Omental fat pad (tissue), 4 donors: ENCODE results near the gene FITM2. TPM values are rescaled to one million over a fixed set of nuclear protein-coding genes. Genes with fewer than 3 reads are reported as not detected.

Source experiments
- ATAC-seq: fragments of 150-250 bp; one replicate; pipeline ENCODE4 v1.9.1; 2016; ENCODE audit warnings: mild to moderate bottlenecking, moderate library complexity; ENCODE audit not compliant: low FRiP score
- DNase-seq: peaks from one replicate; pipeline ENCODE4 v3.0.0-alpha.2; 2019; ENCODE audit warnings: low spot score
- CTCF ChIP-seq, 3 donors: fragments of 450-650 bp; IDR thresholded peaks; one replicate each; pipeline ENCODE4 v1.5.1; 2016 to 2017; ENCODE audit warnings: antibody characterized with exemption in 3 of 3, mild to moderate bottlenecking in 3 of 3, moderate library complexity in 2 of 3
- total RNA-seq, 4 donors: library from RNA; depleted of rRNA; stranded (reverse); fragments of >200 nt; gene quantifications; one replicate each; pipeline ENCODE4 v1.1.0, GENCODE V29; 2016

Gene FITM2
- total RNA-seq, 4 donors from 2014 or later = 13.0 to 21.4 (median 19.8) TPM

GRCh38 chr20:44344723-44345122, 33.7 kb upstream of the FITM2 start:
- DNase-seq (no peak), ATAC-seq (no peak)
- TF ChIP-seq CTCF (IDR thresholded peaks at IDR 0.05) = no peak

- DNase-seq = no peak
- TF ChIP-seq CTCF (IDR thresholded peaks at IDR 0.05) = no peak
- ATAC-seq = no peak
These were observed 32.2 kb upstream of the FITM2 start for GRCh38 chr20:44343162-44343675.

- TF ChIP-seq CTCF (IDR thresholded peaks at IDR 0.05) = no peak
- DNase-seq = no peak
- no peak for ATAC-seq
These were observed 31.2 kb upstream of the FITM2 start for GRCh38 chr20:44342248-44342647.

GRCh38 chr20:44336725-44337380, 25.9 kb upstream of the FITM2 start, which contains the start of gene R3HDML:
TSS of gene R3HDML (plus strand) at chr20:44337043. CDS start at chr20:44337158, 115 bp downstream.
- no peak for TF ChIP-seq CTCF (IDR thresholded peaks at IDR 0.05)
- DNase-seq (no peak), ATAC-seq (no peak)

- ATAC-seq = no peak
- DNase-seq = no peak
- no peak for TF ChIP-seq CTCF (IDR thresholded peaks at IDR 0.05)
These were observed 25.1 kb upstream of the FITM2 start for GRCh38 chr20:44336086-44336485.

GRCh38 chr20:44335675-44336074, 24.7 kb upstream of the FITM2 start:
- no peak for ATAC-seq
- no peak for TF ChIP-seq CTCF (IDR thresholded peaks at IDR 0.05)
- DNase-seq = no peak

- no peak for ATAC-seq
These were observed 23.7 kb upstream of the FITM2 start for GRCh38 chr20:44334709-44335108.

More at GRCh38 chr20:44334709-44335108, 23.7 kb upstream of the FITM2 start:
- no peak for DNase-seq
- TF ChIP-seq CTCF (IDR thresholded peaks at IDR 0.05) = no peak
